G401 (cell line): ENCODE results near the gene THOC2. TPM values are rescaled to one million over a fixed set of nuclear protein-coding genes. Genes with fewer than 3 reads are reported as not detected.
"Not testable (repeated sequence)": the region's sequence is repeated elsewhere in the genome, so short reads cannot be mapped to it uniquely, and the experiment has no call there.

Experiments
- DNase-seq: peaks from one replicate; pipeline ENCODE4 v3.0.0-alpha.2; 2015; ENCODE audit warnings: low spot score
- in situ Hi-C: cut with HindIII; loops from 2 replicates; pipeline ENCODE4 v1.10.0; 2016; ENCODE audit warnings: low sequenced_read_pairs, mixed read lengths
- total RNA-seq: library from RNA; depleted of rRNA; stranded (reverse); fragments of >200 nt; shearing (Covaris generic); gene quantifications from 2 replicates; pipeline ENCODE4 v1.2.3, GENCODE V29; 2014

The THOC2 gene
- total RNA-seq, 1 experiment from 2014 or later, result 50.9 TPM

DNA sequence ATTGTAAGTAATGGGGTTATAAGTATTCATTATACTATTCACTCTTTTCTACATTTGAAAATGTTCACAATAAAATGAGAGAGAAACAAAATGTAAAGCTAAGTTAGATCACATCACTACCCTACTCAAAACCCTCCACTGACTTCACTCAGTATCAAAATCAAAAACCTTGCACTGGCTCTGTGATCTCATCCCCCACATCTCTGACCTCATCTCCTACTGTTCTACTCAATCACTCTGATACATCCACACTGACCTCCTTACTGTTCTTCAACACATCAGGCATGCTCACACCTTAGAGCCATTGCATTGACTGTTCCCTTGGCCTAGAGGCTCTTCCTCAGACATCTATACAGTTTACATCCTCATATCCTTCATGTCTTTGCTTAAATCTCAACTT lies 50.7 kb downstream of the THOC2 start:
- no peak for DNase-seq
- in situ Hi-C loops, result no loop called here

DNA sequence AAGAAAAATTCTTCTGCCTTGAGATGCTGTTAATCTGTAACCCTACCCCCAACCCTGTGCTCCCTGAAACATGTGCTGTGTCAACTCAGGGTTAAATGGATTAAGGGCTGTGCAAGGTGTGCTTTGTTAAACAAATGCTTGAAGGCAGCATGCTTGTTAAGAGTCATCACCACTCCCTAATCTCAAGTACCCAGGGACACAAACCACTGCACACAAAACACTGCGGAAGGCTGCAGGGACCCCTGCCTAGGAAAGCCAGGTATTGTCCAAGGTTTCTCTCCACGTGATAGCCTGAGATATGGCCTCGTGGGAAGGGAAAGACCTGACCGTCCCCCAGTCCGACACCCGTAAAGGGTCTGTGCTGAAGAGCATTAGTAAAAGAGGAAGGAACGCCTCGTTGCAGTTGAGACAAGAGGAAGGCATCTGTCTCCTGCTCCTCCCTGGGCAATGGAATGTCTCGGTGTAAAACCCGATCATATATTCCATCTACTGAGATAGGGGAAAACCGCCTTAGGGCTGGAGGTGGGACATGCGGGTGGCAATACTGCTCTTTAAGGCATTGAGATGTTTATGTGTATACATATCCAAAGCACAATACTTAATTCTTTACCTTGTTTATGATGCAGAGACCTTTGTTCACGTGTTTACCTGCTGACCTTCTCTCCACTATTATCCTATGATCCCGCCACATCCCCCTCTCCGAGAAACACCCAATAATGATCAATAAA lies 53.0 kb downstream of the THOC2 start:
- DNase-seq, in situ Hi-C loops: not testable (repeated sequence)

DNA sequence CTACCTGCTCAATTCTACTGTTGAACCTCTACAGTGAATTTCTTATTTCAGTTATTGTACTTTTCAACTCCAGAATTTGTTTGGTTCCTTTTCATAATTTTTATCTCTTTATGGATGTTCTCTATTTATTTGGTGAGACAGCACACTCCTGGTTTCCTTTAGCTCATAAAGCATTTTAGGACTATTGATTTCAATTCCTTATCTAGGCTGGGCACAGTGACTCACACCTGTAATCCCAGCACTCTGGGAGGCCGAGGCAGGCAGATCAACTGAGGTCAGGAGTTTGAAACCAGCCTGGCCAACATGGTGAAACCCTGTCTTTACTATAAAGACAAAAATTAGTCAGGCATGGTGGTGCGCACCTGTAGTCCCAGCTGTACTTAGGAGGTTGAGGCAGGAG lies 57.7 kb downstream of the THOC2 start:
- no peak for DNase-seq
- in situ Hi-C loops, result no loop called here

DNA sequence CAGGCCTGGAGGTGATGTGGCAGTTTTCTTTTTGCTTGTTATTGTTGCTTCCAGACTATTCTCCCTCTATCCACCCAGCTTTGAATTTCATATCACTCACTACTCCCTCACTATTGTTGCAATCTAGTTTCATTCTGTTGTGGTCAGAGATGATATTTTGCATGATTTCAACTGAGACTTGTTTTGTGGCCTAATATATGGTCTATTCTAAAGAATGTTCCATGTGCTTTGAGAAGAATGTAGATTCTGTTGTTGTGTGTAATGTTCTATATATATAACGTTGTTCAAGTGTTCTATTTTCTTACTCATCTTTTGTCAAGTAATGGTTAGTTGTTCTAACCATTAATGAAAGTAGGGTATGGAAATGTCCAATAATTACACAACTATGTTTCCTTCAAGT lies 59.0 kb downstream of the THOC2 start:
- no peak for DNase-seq
- in situ Hi-C loops, result no loop called here

DNA sequence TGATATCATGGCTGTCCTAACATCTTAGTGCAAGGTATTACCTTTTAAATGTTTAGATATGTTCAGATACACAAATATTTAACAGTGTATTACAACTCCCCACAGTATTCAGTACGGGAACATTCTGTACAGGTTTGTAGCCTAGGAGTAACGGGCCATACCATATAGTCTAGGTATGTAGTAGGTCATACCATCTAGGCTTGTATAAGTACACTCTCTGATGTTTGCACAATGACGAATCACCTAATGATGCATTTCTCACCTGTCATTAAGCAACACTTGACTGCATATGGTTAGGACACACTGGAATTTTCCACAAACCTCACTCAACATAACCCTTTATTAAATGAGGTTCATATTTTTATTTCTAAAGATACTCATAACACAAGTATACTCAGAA lies 67.7 kb downstream of the THOC2 start:
- no peak for DNase-seq
- in situ Hi-C loops, result no loop called here

DNA sequence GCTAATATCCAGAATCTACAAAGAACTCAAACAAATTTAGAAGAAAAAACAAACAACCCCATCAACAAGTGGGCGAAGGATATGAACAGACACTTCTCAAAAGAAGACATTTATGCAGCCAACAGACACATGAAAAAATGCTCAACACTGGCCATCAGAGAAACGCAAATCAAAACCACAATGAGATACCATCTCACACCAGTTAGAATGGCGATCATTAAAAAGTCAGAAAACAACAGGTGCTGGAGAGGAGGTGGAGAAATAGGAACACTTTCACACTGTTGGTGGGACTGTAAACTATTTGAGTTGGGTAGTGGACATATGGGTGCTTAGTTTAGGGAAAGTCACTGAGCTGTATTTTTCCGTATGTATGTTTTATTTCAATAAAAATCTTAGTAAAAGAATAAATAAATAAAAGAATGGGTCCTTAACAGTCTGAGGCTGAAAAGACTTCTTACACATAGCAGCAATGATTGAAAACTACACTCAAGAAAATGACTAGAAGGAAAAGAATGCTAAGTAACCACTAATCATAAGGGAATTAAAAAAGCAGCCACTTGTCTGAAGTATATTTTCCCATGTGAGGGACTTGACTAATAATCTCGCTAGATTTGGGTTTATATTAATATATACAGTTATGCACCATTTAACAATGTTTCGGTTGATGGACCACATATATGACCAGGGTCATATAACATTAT lies 68.2 kb downstream of the THOC2 start:
- DNase-seq, in situ Hi-C loops: not testable (repeated sequence)

DNA sequence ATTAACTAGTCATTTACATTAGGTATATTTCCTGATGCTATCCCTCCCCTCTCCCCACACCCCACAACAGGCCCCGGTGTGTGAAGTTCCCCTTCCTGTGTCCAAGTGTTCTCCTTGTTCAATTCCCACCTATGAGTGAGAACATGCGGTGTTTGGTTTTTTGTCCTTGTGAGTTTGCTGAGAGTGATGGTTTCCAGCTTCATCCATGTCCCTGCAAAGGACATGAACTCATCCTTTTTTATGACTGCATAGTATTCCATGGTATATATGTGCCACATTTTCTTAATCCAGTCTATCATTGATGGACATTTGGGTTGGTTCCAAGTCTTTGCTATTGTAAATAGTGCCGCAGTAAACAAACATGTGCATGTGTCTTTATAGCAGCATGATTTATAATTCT lies 69.1 kb downstream of the THOC2 start:
- DNase-seq, in situ Hi-C loops: not testable (repeated sequence)

DNA sequence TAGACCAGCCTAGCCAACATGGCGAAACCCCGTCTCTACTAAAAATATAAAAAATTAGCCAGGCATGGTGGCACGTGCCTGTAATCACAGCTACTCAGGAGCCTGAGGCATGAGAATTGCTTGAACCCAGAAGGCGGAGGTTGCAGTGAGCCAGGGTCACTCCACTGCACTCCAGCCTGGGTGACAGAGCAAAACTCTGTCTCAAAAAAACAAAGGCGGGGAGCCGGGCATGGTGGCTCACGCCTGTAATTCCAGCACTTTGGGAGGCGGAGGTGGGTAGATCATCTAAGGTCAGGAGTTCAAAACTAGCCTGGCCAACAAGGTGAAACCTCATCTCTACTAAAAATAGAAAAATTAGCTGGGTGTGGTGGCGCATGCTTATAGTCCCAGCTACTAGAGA lies 76.3 kb downstream of the THOC2 start:
- DNase-seq, in situ Hi-C loops: not testable (repeated sequence)

DNA sequence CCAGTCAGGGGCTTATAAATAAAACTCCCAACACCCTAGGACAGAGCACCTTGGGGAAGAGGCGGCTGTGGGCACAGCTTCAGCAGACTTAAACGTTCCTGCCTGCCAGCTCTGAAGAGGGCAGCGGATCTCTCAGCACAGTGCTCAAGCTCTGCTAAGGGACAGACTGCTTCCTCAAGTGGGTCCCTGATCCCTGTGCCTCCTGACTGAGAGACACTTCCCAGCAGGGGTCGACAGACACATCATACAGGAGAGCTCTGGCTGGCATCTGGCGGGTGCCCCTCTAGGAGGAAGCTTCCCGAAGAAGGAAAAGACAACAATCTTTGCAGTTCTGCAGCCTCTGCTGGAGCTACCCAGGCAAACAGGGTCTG lies 84.1 kb downstream of the THOC2 start:
- in situ Hi-C loops, DNase-seq: not testable (repeated sequence)

DNA sequence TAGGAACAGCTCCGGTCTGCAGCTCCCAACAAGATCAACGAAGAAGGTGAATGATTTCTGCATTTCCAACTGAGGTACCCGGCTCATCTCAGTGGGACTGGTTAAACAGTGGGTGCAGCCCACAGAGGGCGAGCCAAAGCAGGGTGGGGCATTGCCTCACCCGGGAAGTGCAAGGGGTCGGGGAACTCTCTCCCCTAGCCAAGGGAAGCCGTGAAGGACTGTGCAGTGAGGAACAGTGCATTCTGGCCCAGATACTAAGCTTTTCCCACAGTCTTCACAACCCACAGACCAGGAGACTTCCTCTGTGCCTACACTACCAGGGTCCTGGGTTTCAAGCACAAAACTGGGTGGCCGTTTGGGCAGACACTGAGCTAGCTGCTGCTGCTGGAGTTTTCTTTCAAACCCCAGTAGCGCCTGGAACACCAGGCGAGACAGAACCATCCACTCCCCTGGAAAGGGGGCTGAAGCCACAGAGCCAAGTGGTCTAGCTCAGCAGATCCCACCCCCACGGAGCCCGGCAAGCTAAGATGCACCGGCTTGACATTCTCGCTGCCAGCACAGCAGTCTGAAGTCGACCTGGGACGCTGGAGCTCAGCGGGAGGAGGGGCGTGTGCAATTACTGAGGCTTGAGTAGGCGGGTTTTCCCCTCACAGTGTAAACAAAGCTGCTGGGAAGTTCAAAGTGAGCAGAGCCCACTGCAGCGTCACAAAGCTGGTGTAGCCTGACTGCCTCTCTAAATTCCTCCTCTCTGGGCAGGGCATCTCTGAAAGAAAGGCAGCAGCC lies 84.6 kb downstream of the THOC2 start:
- DNase-seq, result no peak
- in situ Hi-C loops, result no loop called here

DNA sequence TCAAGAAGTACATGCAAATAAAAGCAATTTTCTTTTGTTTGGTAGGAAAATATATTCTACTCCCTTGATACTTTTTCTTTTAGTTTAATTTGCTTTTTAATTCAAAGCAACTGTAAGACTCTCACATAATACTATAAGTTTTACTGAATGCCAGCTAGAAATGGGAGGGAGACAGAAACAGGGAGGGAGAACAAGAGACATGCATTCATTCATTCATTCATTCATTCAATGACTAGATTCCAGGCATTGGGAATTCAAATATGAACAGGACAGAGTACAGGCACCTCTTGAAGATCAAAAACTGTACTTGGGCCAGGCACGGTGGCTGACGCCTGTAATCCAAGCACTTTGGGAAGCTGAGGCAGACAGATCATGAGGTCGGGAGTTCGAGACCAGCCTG lies 85.6 kb downstream of the THOC2 start:
- in situ Hi-C loops, result no loop called here
- DNase-seq, result no peak

DNA sequence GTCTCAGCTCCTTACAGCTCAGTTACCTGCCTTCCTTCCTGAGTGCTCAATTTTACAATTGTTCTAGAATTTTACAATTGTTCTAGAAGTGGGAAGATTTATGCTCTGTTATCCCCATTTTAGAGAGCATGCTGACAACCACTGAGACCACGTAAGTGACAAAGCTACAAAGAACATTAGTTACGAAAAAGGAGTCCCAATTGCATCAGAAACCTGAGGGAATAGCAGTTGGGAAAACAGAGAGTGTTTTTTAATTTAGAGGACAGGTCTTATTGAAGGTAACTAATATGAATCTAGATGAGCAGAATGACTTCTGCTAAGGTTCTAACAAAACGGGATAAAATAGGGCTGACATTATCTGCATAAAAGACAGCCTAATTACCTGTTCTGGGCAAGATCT lies 103.3 kb downstream of the THOC2 start:
- DNase-seq, result no peak
- in situ Hi-C loops, result no loop called here

DNA sequence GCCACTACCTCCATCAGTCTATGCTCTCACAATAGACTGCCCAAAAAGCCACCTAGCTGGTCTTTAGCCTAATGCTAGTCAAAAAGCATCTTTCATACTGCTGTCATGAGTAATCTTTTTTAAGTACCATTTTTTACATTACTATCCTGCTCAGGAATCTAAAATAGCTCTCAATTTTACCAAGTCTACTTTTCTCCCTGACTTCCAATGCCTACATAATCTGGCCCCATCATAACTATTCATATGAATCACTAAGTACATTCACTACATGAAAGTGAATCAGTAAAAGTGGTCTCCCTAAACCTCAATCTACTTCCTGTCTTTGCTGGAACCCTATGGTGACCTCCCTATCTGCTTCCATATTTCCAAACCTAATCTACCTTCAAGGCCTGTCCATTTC lies 105.9 kb downstream of the THOC2 start:
- no peak for DNase-seq
- in situ Hi-C loops, result no loop called here

DNA sequence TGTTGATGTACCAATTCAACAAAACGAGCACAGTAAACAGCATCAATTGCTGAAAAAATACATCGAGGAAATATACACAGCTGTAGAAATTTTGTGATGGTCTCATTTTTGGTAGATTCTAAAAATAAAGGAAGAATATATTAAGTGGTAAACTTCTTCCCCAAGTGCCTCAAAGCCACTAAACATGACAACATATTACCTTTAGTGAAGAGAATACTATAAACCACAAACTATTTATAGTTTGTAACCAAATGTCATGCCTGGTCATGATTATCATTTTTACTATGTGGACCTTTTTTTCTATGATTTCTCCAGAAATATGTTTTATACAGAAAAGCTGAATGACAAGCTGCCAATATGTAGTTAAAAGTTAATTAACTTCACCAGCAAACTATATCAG lies 106.9 kb downstream of the THOC2 start:
- in situ Hi-C loops, result no loop called here
- no peak for DNase-seq

DNA sequence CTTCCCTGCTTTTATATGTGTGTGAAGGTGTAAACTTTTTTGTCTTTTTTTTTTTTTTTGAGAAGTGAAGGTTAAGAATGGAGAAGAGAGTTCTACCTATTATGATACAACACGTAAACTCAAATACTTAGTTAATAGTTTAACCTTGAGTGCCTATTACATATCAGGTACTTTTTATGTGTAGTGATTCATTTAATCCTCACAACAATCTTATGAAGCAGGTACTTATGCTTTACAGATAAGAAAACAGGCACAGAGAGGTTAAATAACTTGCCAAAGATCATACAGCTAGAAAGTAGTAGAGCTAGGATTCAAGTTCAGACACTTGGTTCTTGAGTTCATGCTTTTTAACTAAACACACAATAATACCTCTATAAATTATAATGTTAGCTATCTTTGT lies 107.4 kb downstream of the THOC2 start:
- no peak for DNase-seq
- in situ Hi-C loops, result no loop called here

DNA sequence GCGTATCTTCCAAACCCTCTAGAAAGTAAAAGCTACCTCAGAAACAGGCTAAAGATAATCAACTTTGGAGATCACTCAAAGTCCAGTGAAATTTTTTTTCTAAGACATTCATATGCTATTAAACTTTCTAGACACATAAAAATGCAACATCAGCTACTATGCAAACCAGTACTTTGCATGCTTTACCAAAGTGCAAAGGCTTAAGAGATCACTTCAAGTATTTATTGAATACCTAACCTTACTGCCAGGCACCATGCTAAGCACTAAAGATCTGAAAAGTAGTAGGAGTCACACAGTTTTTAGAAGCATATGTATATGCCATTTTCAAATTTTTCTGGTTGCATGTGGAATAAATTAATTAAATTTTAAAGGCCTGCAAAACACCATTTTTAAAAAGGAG lies 115.8 kb downstream of the THOC2 start:
- in situ Hi-C loops, result no loop called here

DNA sequence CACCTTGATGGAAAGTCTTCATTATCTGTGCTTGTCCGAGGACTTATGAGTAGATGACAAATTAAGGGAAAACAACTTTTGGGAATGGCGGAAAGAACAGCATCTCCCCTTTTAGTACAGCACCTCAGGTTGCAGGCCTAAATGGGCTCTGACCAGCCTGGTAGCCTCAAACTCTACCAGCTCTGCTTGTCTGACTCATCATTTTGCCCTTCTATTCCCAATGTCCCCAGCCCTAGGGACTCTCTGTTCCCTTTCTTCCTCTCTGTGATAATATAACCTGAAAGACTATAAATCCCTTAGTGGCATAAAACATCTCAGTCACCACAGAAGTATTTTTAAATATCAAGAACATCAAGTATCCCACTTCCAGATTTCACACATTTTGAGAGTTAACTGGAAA lies 121.9 kb downstream of the THOC2 start:
- no peak for DNase-seq
- in situ Hi-C loops, result no loop called here

More for the DNA sequence above, 115.8 kb downstream of the THOC2 start:
- no peak for DNase-seq

DNA sequence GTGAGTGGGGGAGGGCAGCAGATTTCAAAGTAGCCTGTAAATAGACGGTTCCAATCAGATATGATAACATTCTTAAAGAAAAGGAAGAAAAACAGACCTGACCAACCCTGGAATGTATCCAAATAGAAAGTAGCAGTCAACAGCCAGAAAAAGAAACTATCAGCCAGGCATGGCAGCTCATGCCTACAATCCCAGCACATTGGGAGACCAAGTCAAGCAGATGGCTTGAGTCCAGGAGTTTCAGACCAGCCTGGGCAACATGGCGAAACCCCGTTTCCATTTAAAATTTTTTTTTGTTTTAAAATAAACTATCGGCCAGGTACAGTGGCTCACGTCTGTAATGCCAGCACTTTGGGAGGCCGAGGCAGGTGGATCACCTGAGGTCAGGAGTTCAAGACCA lies 125.0 kb downstream of the THOC2 start:
- no peak for DNase-seq
- in situ Hi-C loops, result no loop called here

DNA sequence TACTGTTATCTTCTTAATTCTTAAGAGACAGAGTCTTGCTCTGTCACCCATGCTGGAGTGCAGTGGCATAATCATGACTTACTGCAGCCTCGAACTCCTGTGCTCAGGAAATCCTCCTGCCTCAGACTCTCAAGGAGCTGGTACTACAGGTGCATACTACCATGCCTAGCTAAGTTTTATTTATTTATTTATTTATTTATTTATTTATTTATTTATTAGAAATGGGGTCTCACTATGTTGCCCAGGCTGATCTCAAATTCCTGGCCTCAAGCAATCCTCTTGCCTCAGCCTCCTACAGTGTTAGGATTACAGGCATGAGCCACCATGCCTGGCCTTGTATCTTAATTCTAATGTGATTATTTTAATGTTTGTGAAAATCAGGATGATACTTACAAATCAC lies 125.6 kb downstream of the THOC2 start:
- in situ Hi-C loops, result no loop called here

DNA sequence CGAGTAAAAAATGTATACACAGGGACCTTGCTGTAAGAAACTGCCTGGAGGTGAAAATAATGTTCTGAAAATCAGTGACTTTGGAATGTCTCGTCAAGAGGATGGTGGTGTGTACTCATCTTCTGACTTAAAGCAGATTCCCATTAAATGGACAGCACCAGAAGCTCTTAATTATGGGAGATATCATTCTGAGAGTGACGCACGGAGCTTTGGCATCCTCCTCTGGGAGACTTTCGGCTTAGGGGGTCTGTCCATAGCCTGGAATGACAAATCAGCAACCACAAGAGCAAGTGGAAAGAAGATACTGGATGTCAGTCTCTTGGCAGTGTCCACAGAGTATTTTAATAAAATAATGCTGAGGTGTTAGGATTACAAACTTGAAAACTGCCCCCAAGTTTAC lies 129.4 kb downstream of the THOC2 start:
- in situ Hi-C loops, result no loop called here
- DNase-seq, result no peak

More for the DNA sequence above, 125.6 kb downstream of the THOC2 start:
- no peak for DNase-seq
